Subcutaneous adipose tissue (tissue), 4 donors: ENCODE data around the gene PALM3. TPM values are rescaled to one million over a fixed set of nuclear protein-coding genes. Genes with fewer than 3 reads are reported as not detected.

ENCODE experiments used
- CTCF ChIP-seq: fragments of 450-650 bp; IDR thresholded peaks from one replicate; pipeline ENCODE4 v1.5.1; 2016; ENCODE audit warnings: low read depth, mild to moderate bottlenecking, control low read depth, antibody characterized with exemption, moderate library complexity
- total RNA-seq, 4 donors: library from RNA; depleted of rRNA; stranded (reverse); fragments of >200 nt; gene quantifications; one replicate each; pipeline ENCODE4 v1.1.0, GENCODE V29; 2016

PALM3 gene
- total RNA-seq, 4 donors from 2014 or later = not detected

- no peak for TF ChIP-seq CTCF
Measured at GRCh38 chr19:14030997-14031718, 30.7 kb downstream of the PALM3 start.

GRCh38 chr19:14028901-14029300, 33.0 kb downstream of the PALM3 start:
- no peak for TF ChIP-seq CTCF

GRCh38 chr19:14027856-14028450, 33.9 kb downstream of the PALM3 start, which contains the start of gene RLN3:
TSS of gene RLN3 (plus strand) at chr19:14028148. CDS start at chr19:14028205, 57 bp downstream.
- TF ChIP-seq CTCF = no peak

GRCh38 chr19:14023404-14024235, 38.3 kb downstream of the PALM3 start:
- no peak for TF ChIP-seq CTCF

GRCh38 chr19:14022469-14022868, 39.4 kb downstream of the PALM3 start:
- TF ChIP-seq CTCF = no peak

- TF ChIP-seq CTCF = no peak
Measured at GRCh38 chr19:14021474-14021873, 40.4 kb downstream of the PALM3 start.

GRCh38 chr19:14019100-14019499, 42.8 kb downstream of the PALM3 start:
- TF ChIP-seq CTCF = no peak
